ENCODE data around the gene EEF1E1.
"Not testable (repeated sequence)": the region's sequence is repeated elsewhere in the genome, so short reads cannot be mapped to it uniquely, and the experiment has no call there.

The EEF1E1 gene

DNA sequence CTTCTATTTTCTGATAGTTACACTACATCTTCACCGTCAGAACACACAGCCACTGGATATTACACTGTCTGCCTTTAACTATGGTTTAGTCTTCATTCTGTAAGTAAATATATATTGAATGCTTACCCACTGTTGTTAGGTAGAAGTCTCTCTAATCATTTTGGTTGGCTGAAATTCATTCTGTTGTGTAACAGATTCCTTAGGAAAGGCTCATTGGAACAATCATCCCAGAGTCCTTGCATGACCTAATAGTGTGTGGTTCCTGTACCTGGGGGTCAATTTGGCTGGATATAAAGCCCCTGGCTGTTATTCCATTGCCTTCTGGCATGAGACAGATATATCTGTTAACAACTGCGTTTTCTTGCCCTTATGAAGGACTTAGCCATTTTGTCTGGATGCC lies 48.1 kb downstream of the EEF1E1 start (continued):
- TF ChIP-seq ZNF561 (tag by site-specific recombination; IDR thresholded peaks at IDR 0.05; ENCODE audit: borderline replicate concordance) = no peak
- no peak for TF ChIP-seq ZEB2 (tag by site-specific recombination; IDR thresholded peaks at IDR 0.05)
- no peak for TF ChIP-seq ZFP69B (tag by site-specific recombination; IDR thresholded peaks at IDR 0.05)
- TF ChIP-seq, protein P1, sequence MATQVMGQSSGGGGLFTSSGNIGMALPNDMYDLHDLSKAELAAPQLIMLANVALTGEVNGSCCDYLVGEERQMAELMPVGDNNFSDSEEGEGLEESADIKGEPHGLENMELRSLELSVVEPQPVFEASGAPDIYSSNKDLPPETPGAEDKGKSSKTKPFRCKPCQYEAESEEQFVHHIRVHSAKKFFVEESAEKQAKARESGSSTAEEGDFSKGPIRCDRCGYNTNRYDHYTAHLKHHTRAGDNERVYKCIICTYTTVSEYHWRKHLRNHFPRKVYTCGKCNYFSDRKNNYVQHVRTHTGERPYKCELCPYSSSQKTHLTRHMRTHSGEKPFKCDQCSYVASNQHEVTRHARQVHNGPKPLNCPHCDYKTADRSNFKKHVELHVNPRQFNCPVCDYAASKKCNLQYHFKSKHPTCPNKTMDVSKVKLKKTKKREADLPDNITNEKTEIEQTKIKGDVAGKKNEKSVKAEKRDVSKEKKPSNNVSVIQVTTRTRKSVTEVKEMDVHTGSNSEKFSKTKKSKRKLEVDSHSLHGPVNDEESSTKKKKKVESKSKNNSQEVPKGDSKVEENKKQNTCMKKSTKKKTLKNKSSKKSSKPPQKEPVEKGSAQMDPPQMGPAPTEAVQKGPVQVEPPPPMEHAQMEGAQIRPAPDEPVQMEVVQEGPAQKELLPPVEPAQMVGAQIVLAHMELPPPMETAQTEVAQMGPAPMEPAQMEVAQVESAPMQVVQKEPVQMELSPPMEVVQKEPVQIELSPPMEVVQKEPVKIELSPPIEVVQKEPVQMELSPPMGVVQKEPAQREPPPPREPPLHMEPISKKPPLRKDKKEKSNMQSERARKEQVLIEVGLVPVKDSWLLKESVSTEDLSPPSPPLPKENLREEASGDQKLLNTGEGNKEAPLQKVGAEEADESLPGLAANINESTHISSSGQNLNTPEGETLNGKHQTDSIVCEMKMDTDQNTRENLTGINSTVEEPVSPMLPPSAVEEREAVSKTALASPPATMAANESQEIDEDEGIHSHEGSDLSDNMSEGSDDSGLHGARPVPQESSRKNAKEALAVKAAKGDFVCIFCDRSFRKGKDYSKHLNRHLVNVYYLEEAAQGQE (tag by site-specific recombination; IDR thresholded peaks at IDR 0.05) = no peak
- TF ChIP-seq TCF7L2 (IDR thresholded peaks at IDR 0.05; ENCODE audit: borderline replicate concordance, low read depth, low read length) = no peak
- no peak for TF ChIP-seq ZNF211 (tag by site-specific recombination; IDR thresholded peaks at IDR 0.05; ENCODE audit: low read depth)
- no peak for TF ChIP-seq ZNF239 (tag by site-specific recombination; IDR thresholded peaks at IDR 0.05)
- TF ChIP-seq, protein P2, sequence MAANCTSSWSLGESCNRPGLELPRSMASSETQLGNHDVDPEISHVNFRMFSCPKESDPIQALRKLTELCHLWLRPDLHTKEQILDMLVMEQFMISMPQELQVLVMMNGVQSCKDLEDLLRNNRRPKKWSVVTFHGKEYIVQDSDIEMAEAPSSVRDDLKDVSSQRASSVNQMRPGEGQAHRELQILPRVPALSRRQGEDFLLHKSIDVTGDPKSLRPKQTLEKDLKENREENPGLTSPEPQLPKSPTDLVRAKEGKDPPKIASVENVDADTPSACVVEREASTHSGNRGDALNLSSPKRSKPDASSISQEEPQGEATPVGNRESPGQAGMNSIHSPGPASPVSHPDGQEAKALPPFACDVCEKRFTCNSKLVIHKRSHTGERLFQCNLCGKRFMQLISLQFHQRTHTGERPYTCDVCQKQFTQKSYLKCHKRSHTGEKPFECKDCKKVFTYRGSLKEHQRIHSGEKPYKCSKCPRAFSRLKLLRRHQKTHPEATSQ (tag by site-specific recombination; IDR thresholded peaks at IDR 0.05) = no peak

DNA sequence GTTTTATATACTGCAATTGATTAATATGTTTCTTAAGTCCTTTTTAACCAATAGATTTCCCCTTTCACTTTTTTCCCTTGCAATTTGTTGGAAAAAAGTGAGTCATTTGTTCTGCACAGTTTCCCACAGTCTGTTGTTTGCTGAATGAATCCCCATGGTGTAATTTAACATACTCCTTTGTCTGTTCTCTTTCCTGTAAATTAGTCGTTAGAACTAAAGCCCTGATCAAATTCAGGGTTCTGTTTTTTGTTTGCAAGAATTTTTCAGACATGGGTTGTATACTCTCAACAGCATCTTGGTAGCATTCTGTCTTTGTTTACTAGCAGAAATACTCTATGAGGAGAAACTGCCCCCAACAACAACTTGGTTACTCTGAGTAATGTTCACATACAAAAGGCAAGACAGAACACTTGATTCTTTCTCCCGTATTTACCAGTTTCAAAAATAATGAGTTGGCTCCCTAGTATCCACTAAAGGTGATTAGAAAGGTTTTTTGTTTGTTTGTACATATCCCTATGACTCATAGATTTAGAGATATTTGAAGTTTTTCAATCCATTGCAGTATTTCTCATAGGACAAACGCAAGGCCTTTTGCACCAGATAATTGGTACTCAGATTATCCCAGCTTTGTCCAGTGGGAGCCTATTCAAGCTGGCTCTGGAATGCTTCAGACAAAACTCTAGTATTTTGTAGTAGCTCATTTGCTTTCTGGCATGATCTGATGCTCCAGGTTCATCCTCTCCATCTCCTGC lies 54.6 kb downstream of the EEF1E1 start:
- Histone ChIP-seq H3K4me3 (ENCODE audit: low read depth, low read length) (no peak overlapping the region), H3K4me1 (ENCODE audit: control insufficient read depth, insufficient read depth, low read length) (no peaks in the 10 kb centered on the region), H3K9me3 (ENCODE audit: control insufficient read depth, insufficient read depth, low read depth, low read length) (no peaks in the 10 kb centered on the region; the same call in 1 of the 2 replicates), H3K27ac (ENCODE audit: extremely low read depth, low read depth, low read length) (no peak overlapping the region), H3K36me3 (ENCODE audit: control insufficient read depth in 2 of 2, insufficient read depth in 1 of 2, low read length in 2 of 2) (peaks cover 6 to 9% of the 10 kb centered on the region in 2 experiments; a peak in 2 of 3 replicates)
- POLR2A ChIA-PET = no interaction called here
- TF ChIP-seq ZNF112 (tag by site-specific recombination; IDR thresholded peaks at IDR 0.05) (no peak), ZNF677 (tag by site-specific recombination; IDR thresholded peaks at IDR 0.05) (no peak), ZNF121 (tag by site-specific recombination; IDR thresholded peaks at IDR 0.05) (no peak), ZNF571 (tag by site-specific recombination; IDR thresholded peaks at IDR 0.05) (no peak)
- CTCF ChIA-PET = interaction anchor here (0.7 kb wide), 1 partner anchor 277 kb away, joined by 5 read pairs; no protein-coding TSS in a partner anchor

DNA sequence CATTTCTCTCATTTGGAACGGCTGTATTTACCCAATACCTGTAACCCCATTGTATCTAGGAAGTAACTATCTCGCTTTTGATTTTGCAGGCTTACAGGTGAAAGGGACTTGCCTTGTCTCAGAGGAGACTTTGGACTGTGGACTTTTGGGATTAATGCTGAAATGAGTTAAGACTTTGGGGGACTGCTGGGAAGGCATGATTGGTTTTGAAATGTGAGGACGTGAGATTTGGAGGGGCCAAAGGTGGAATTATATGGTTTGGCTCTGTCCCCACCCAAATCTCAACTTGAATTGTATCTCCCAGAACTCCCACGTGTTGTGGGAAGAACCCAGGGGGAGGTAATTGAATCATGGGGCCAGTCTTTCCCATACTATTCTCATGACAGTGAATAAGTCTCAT lies 56.6 kb downstream of the EEF1E1 start:
- H3K27ac ChIP-seq (ENCODE audit: extremely low read depth, low read depth, low read length); H3K4me3 ChIP-seq (ENCODE audit: low read depth, low read length); H3K9me3 ChIP-seq (ENCODE audit: control insufficient read depth, insufficient read depth, low read depth, low read length); H3K4me1 ChIP-seq (ENCODE audit: control insufficient read depth, insufficient read depth, low read length); POLR2A ChIA-PET: not testable (repeated sequence)
- peaks cover 3 to 13% of the 10 kb centered on the region in 2 experiments; a peak in 2 of 3 replicates for H3K36me3 ChIP-seq (ENCODE audit: control insufficient read depth in 2 of 2, insufficient read depth in 1 of 2, low read length in 2 of 2)
- CTCF ChIA-PET = interaction anchor here (0.6 kb wide), 1 partner anchor 1249 kb away, joined by 7 read pairs; no protein-coding TSS in a partner anchor

DNA sequence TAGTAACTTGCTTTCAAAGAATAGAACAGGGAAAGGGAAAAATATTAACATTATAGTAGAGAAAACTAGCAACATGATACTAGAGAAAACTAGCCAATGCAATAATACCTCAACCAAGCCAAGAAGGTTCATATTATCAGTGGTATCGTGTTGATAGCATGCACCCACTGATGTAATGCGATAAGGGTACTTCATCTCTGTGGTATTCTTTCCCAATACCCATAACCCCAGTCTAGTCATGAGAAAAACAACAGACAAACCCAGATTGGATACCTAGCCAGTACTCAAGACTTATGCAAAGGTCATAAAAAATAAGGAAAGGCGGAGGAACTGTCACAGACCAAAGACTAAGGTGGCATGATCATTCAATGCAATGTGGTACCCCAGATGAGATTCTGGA lies 59.1 kb downstream of the EEF1E1 start:
- POLR2A ChIA-PET = no interaction called here

More for the DNA sequence above, 59.1 kb downstream of the EEF1E1 start:
- Histone ChIP-seq H3K36me3 (ENCODE audit: control insufficient read depth in 2 of 2, insufficient read depth in 1 of 2, low read length in 2 of 2) (peaks cover 8 to 12% of the 10 kb centered on the region in 2 experiments), H3K27ac (ENCODE audit: extremely low read depth, low read depth, low read length) (no peak overlapping the region), H3K9me3 (ENCODE audit: control insufficient read depth, insufficient read depth, low read depth, low read length) (no peaks in the 10 kb centered on the region; the same call in 1 of the 2 replicates), H3K4me1 (ENCODE audit: control insufficient read depth, insufficient read depth, low read length) (no peaks in the 10 kb centered on the region), H3K4me3 (ENCODE audit: low read depth, low read length) (no peak overlapping the region)
- CTCF ChIA-PET = interaction anchor here (0.6 to 1.6 kb wide), 4 partner anchors 12 to 176 kb away, joined by 3 to 5 read pairs (median 4); no protein-coding TSS in a partner anchor
- TF ChIP-seq ZNF423 (tag by site-specific recombination; IDR thresholded peaks at IDR 0.05) (no peak), ZBTB7A (tag by site-specific recombination; IDR thresholded peaks at IDR 0.05; ENCODE audit: low read depth) (no peak), ZFP3 (tag by site-specific recombination; IDR thresholded peaks at IDR 0.05; ENCODE audit: low read depth) (no peak), ZNF664 (tag by site-specific recombination; IDR thresholded peaks at IDR 0.05) (no peak)
- TF ChIP-seq, protein P3, sequence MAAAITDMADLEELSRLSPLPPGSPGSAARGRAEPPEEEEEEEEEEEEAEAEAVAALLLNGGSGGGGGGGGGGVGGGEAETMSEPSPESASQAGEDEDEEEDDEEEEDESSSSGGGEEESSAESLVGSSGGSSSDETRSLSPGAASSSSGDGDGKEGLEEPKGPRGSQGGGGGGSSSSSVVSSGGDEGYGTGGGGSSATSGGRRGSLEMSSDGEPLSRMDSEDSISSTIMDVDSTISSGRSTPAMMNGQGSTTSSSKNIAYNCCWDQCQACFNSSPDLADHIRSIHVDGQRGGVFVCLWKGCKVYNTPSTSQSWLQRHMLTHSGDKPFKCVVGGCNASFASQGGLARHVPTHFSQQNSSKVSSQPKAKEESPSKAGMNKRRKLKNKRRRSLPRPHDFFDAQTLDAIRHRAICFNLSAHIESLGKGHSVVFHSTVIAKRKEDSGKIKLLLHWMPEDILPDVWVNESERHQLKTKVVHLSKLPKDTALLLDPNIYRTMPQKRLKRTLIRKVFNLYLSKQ (tag by site-specific recombination; IDR thresholded peaks at IDR 0.05; ENCODE audit: borderline replicate concordance) = no peak
